ENCODE measurements around the gene MNS1. TPM values are rescaled to one million over a fixed set of nuclear protein-coding genes. Genes with fewer than 3 reads are reported as not detected.
"Not testable (repeated sequence)": the region's sequence is repeated elsewhere in the genome, so short reads cannot be mapped to it uniquely, and the experiment has no call there.

Gene MNS1
- total and polyA plus RNA-seq, 2 donors from 2014 or later, result 5.6 to 6.9 TPM

- Histone ChIP-seq H3K27ac (ENCODE audit: low read depth in 2 of 2, low read length in 2 of 2) (no peak overlapping the region), H3K9ac (ENCODE audit: low read length in 3 of 3) (no peak overlapping the region), H3K9me3 (ENCODE audit: control insufficient read depth in 2 of 3, insufficient read depth in 1 of 3, low read length in 3 of 3) (no peaks in the 10 kb centered on the region), H3K36me3 (ENCODE audit: control insufficient read depth in 2 of 3, insufficient read depth in 3 of 3, low read length in 3 of 3) (no peaks in the 10 kb centered on the region), H3K4me1 (ENCODE audit: control insufficient read depth in 2 of 3, insufficient read depth in 2 of 3, low read depth in 1 of 3, low read length in 3 of 3) (no peaks in the 10 kb centered on the region), H3K4me3 (ENCODE audit: low read length in 3 of 3) (no peak overlapping the region), H3K27me3 (ENCODE audit: control insufficient read depth, insufficient read depth, low read length) (no peaks in the 10 kb centered on the region)
- peak; percentile 75 for TF ChIP-seq CTCF (IDR thresholded peaks at IDR 0.05; ENCODE audit: borderline replicate concordance, extremely low read depth, insufficient read depth)
- intact Hi-C loops (cut with DNase I), result no loop called here
- DNase-seq (peak in 4 of 5 donors; percentile 73 to 90 (median 84)), FAIRE-seq (peak; percentile 76)
Measured at GRCh38 chr15:56491110-56491722, 26.3 kb upstream of the MNS1 start.

- H3K27me3 ChIP-seq (ENCODE audit: control insufficient read depth, insufficient read depth, low read length), result no peaks in the 10 kb centered on the region
- H3K4me3 ChIP-seq (ENCODE audit: low read length in 3 of 3), result no peak overlapping the region
- H3K36me3 ChIP-seq (ENCODE audit: control insufficient read depth in 2 of 3, insufficient read depth in 3 of 3, low read length in 3 of 3), result no peaks in the 10 kb centered on the region
- DNase-seq (no peak), FAIRE-seq (no peak)
- TF ChIP-seq CTCF (IDR thresholded peaks at IDR 0.05; ENCODE audit: borderline replicate concordance, extremely low read depth, insufficient read depth), result no peak
- H3K9me3 ChIP-seq (ENCODE audit: control insufficient read depth in 2 of 3, insufficient read depth in 1 of 3, low read length in 3 of 3), result no peaks in the 10 kb centered on the region
- intact Hi-C loops (cut with DNase I), result no loop called here
- no peaks in the 10 kb centered on the region for H3K4me1 ChIP-seq (ENCODE audit: control insufficient read depth in 2 of 3, insufficient read depth in 2 of 3, low read depth in 1 of 3, low read length in 3 of 3)
- no peak overlapping the region for H3K27ac ChIP-seq (ENCODE audit: low read depth in 2 of 2, low read length in 2 of 2)
- no peak overlapping the region for H3K9ac ChIP-seq (ENCODE audit: low read length in 3 of 3)
Measured at GRCh38 chr15:56490461-56490860, 25.5 kb upstream of the MNS1 start.

GRCh38 chr15:56486206-56486605, 21.3 kb upstream of the MNS1 start:
- H3K27me3 ChIP-seq (ENCODE audit: control insufficient read depth, insufficient read depth, low read length); H3K4me1 ChIP-seq (ENCODE audit: control insufficient read depth in 2 of 3, insufficient read depth in 2 of 3, low read depth in 1 of 3, low read length in 3 of 3); FAIRE-seq; H3K27ac ChIP-seq (ENCODE audit: low read depth in 2 of 2, low read length in 2 of 2); DNase-seq; H3K4me3 ChIP-seq (ENCODE audit: low read length in 3 of 3); H3K9me3 ChIP-seq (ENCODE audit: control insufficient read depth in 2 of 3, insufficient read depth in 1 of 3, low read length in 3 of 3); H3K36me3 ChIP-seq (ENCODE audit: control insufficient read depth in 2 of 3, insufficient read depth in 3 of 3, low read length in 3 of 3); intact Hi-C loops (cut with DNase I); H3K9ac ChIP-seq (ENCODE audit: low read length in 3 of 3): not testable (repeated sequence)

GRCh38 chr15:56485426-56485825, 20.5 kb upstream of the MNS1 start:
- H3K27ac ChIP-seq (ENCODE audit: low read depth in 2 of 2, low read length in 2 of 2); DNase-seq; H3K36me3 ChIP-seq (ENCODE audit: control insufficient read depth in 2 of 3, insufficient read depth in 3 of 3, low read length in 3 of 3); H3K4me1 ChIP-seq (ENCODE audit: control insufficient read depth in 2 of 3, insufficient read depth in 2 of 3, low read depth in 1 of 3, low read length in 3 of 3); H3K9ac ChIP-seq (ENCODE audit: low read length in 3 of 3); FAIRE-seq; H3K27me3 ChIP-seq (ENCODE audit: control insufficient read depth, insufficient read depth, low read length); H3K4me3 ChIP-seq (ENCODE audit: low read length in 3 of 3); H3K9me3 ChIP-seq (ENCODE audit: control insufficient read depth in 2 of 3, insufficient read depth in 1 of 3, low read length in 3 of 3); intact Hi-C loops (cut with DNase I): not testable (repeated sequence)

Data from kidney (tissue), 14 donors.